OCI-LY1 (cell line): ENCODE measurements around the gene SHC4.

Experiments
- CTCF ChIP-seq: fragments of 200-600 bp; sonication (generic), shearing (Covaris generic); IDR thresholded peaks from 2 replicates; pipeline ENCODE4 v1.5.1; 2017; ENCODE audit warnings: mild to moderate bottlenecking, antibody characterized with exemption, low read length, moderate library complexity, mixed read lengths
- EZH2 ChIP-seq: fragments of 200-600 bp; sonication (generic), shearing (Covaris generic); IDR thresholded peaks from 2 replicates; pipeline ENCODE4 v1.8.0; 2017; ENCODE audit warnings: borderline replicate concordance, mixed run types, mild to moderate bottlenecking, antibody characterized with exemption, low read length, moderate library complexity, mixed read lengths

- no peak for TF ChIP-seq CTCF
- no peak for TF ChIP-seq EZH2
Measured at GRCh38 chr15:48850648-48851047, 113.1 kb downstream of the SHC4 start.
